BE2C (cell line): ENCODE results near the gene LRMDA.

Experiments used
- DNase-seq: peaks from one replicate; pipeline ENCODE4 v3.0.0-alpha.2; 2020
- H3K27me3 ChIP-seq: fragments of 250-450 bp; sonication (Bioruptor Pico); 2 replicates; pipeline ENCODE4 v1.5.1; 2020; ENCODE audit warnings: mild to moderate bottlenecking
- H3K36me3 ChIP-seq: fragments of 250-450 bp; sonication (Bioruptor Pico); 2 replicates; pipeline ENCODE4 v1.5.1; 2020; ENCODE audit warnings: mild to moderate bottlenecking
- H3K4me1 ChIP-seq: fragments of 250-450 bp; sonication (Bioruptor Pico); 2 replicates; pipeline ENCODE4 v1.5.1; 2020
- H3K4me3 ChIP-seq: 2 replicates; pipeline ENCODE4 v1.5.1; 2011; ENCODE audit warnings: low read depth, low read length
- H3K9me3 ChIP-seq: fragments of 250-450 bp; sonication (Bioruptor Pico); 2 replicates; pipeline ENCODE4 v1.5.1; 2020
- TF ChIP-seq, protein P1 (sequence below): IDR thresholded peaks from 2 replicates; pipeline ENCODE4 v1.5.1; 2012; ENCODE audit warnings: mild to moderate bottlenecking, low read depth, low read length

Gene LRMDA

DNA sequence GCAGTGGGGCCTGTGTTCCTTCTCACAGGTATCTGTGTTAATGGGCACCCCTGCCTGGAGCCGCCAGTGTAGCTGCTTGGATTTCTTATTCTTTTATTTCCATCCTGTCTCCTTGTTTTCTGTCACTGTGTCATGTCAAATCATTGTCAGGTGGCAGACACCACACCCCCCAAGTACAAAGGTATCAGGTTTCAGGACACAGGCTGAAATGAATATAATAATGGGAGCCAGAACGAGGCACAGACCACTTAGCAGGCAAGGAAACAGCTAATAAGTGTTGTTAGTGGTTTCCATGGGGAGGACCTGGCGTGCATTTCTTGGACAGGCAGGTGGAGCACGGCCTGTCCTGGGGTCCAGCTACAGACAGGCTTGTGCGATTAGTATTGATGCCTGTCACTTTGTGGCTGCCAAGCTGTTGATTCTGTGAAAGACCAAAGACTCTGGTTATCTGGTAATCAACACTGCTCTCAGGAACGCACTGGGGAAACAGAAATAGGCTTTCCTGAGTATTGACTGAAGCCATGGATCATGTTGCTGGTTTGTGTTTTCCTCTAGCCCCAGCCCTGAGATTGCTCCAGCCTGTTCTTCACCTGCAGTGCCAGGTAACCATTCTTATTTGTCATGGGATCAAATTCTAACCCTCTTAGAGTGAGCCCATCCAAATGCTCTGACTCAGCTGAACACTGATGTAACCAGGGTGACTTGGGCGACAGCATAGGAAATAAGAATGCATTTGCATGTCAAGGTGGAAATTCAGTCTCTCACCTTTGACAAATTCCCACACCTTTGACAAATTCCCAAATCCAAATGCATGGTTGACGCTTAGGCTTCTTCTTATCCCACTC is 1002.0 kb downstream of the LRMDA start:
- TF ChIP-seq, protein P1, sequence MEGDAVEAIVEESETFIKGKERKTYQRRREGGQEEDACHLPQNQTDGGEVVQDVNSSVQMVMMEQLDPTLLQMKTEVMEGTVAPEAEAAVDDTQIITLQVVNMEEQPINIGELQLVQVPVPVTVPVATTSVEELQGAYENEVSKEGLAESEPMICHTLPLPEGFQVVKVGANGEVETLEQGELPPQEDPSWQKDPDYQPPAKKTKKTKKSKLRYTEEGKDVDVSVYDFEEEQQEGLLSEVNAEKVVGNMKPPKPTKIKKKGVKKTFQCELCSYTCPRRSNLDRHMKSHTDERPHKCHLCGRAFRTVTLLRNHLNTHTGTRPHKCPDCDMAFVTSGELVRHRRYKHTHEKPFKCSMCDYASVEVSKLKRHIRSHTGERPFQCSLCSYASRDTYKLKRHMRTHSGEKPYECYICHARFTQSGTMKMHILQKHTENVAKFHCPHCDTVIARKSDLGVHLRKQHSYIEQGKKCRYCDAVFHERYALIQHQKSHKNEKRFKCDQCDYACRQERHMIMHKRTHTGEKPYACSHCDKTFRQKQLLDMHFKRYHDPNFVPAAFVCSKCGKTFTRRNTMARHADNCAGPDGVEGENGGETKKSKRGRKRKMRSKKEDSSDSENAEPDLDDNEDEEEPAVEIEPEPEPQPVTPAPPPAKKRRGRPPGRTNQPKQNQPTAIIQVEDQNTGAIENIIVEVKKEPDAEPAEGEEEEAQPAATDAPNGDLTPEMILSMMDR: no peak
- H3K36me3 ChIP-seq: no peaks in the 10 kb centered on the region
- peaks cover 7% of the 10 kb centered on the region for H3K4me1 ChIP-seq
- peak; percentile 64 for DNase-seq
- no peak overlapping the region for H3K4me3 ChIP-seq
- no peaks in the 10 kb centered on the region for H3K27me3 ChIP-seq
- no peaks in the 10 kb centered on the region for H3K9me3 ChIP-seq

DNA sequence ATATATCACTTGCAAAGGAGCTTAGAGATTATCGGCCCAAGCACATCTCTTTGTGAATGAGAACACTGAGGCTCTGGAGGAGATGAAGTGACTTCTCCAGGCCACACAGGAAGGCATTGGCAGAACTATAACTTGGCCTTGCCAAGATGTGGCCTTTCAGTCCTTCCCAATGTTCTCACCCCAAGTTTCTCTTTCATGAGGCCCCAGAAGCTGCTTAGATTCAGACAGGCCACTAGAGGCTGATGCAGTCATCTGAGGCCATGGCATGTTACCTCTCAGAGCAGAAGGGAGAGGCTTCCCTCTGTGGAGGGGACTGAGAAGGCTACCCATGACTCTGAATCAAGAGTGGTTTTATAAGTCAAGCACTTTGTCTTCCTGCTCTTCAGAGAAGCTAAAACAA is 1003.7 kb downstream of the LRMDA start:
- Histone ChIP-seq H3K36me3 (no peaks in the 10 kb centered on the region), H3K27me3 (no peaks in the 10 kb centered on the region), H3K9me3 (no peaks in the 10 kb centered on the region), H3K4me1 (peaks cover 7% of the 10 kb centered on the region), H3K4me3 (no peak overlapping the region)
- no peak for DNase-seq
- TF ChIP-seq, protein P1: no peak

DNA sequence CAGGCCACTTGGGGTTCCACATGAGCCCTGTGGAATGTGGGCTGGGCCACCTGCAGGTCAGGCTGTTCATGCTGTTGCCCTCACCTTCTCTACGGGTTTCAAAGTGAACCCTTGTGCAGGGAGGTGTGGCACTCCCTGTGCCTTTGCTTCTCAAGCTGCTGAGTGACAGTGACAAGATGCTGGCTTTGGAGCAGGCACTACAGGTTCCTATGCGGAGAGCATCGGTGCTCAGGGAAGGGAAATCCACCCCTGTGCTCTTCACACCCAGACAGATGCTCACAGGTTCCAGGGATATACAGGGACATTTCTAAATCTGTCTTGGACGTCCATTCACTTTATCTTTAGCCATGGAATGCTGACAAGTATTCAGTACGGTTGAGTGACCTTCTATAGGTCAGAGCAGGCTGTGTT is 1005.0 kb downstream of the LRMDA start:
- Histone ChIP-seq H3K36me3 (no peaks in the 10 kb centered on the region), H3K4me1 (peaks cover 7% of the 10 kb centered on the region), H3K4me3 (no peak overlapping the region), H3K9me3 (no peaks in the 10 kb centered on the region), H3K27me3 (no peaks in the 10 kb centered on the region)
- TF ChIP-seq, protein P1: no peak
- DNase-seq: no peak

DNA sequence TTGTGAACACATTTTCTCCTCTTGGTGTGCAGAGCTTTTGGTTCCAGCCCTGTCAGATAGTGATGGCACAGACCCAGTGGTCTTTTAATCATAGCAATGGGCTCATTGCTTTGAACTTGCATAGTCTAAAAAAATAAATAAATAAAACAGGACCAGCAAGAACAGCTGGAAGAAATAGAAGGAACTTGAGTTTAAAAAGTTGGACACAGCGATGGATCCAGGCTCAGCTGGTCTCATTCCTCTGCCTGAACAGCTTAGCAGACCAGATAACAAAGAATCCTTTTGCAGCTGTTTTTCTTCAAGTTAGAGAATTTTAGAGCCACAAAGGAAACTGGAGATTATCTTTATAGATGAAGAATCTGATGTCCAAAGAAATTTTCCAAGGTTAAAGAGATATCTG is 1005.6 kb downstream of the LRMDA start:
- H3K27me3 ChIP-seq: no peaks in the 10 kb centered on the region
- peaks cover 7% of the 10 kb centered on the region for H3K4me1 ChIP-seq
- no peak for DNase-seq
- TF ChIP-seq, protein P1: no peak
- H3K9me3 ChIP-seq: no peaks in the 10 kb centered on the region
- no peak overlapping the region for H3K4me3 ChIP-seq
- no peaks in the 10 kb centered on the region for H3K36me3 ChIP-seq

DNA sequence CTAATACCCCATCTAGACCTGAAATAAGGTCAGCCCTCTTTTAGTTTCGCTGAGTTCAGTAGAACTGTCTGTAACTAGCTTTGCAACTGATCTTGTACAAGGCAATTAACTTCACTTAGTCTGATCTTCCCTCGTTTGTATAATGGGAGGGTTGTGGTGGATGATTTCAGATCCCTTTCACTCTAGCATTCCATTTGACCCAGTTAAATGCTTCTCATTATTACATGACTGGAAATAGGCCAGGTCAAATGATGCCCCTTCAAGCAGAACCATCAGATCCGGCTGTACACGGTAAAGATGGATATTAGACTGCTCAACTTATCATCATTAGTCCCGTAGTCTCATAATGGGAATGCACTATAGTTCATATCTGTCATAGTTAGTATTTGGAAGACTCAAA is 1009.0 kb downstream of the LRMDA start:
- TF ChIP-seq, protein P1: no peak
- no peaks in the 10 kb centered on the region for H3K27me3 ChIP-seq
- H3K9me3 ChIP-seq: no peaks in the 10 kb centered on the region
- no peak overlapping the region for H3K4me3 ChIP-seq
- no peak for DNase-seq
- no peaks in the 10 kb centered on the region for H3K4me1 ChIP-seq
- no peaks in the 10 kb centered on the region for H3K36me3 ChIP-seq

DNA sequence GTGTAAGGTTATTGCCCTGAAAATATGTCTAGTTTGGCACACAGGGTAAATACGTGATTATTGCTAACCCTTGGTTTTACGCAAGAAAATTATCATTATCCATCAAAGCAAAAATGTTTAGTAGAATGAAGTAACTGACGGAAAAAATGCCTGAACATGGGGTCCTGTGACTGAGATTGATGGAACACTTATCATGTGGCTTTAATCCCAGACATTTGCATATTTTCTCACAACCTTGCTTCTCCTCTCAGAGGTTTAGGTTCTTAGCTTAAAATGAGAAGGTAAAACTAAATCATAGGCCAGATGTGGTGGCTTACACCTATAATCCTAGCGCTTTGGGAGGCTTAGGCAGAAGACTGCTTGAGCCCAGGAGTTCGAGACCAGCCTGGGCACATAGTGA is 1010.7 kb downstream of the LRMDA start:
- Histone ChIP-seq H3K27me3 (no peaks in the 10 kb centered on the region), H3K4me3 (no peak overlapping the region), H3K4me1 (no peaks in the 10 kb centered on the region), H3K9me3 (no peaks in the 10 kb centered on the region), H3K36me3 (no peaks in the 10 kb centered on the region)
- no peak for DNase-seq
- TF ChIP-seq, protein P1: no peak
